H54 (cell line): ENCODE data around the gene ARL5B.
"Not testable (repeated sequence)": the region's sequence is repeated elsewhere in the genome, so short reads cannot be mapped to it uniquely, and the experiment has no call there.

Experiments
- DNase-seq: peaks from one replicate; pipeline ENCODE4 v3.0.0; 2011; ENCODE audit warnings: low spot score, mixed read lengths; ENCODE audit not compliant: insufficient read length
- FAIRE-seq: peaks from 3 replicates; lab custom pipeline; 2011; peaks lifted over from hg19 to GRCh38; lab: Jason Lieb, UNC
- POLR2A ChIP-seq: IDR thresholded peaks from 2 replicates; pipeline ENCODE4 v1.6.1; 2011; ENCODE audit warnings: low read depth, mild to moderate bottlenecking, low read length

The ARL5B gene, protein sequence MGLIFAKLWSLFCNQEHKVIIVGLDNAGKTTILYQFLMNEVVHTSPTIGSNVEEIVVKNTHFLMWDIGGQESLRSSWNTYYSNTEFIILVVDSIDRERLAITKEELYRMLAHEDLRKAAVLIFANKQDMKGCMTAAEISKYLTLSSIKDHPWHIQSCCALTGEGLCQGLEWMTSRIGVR

DNA sequence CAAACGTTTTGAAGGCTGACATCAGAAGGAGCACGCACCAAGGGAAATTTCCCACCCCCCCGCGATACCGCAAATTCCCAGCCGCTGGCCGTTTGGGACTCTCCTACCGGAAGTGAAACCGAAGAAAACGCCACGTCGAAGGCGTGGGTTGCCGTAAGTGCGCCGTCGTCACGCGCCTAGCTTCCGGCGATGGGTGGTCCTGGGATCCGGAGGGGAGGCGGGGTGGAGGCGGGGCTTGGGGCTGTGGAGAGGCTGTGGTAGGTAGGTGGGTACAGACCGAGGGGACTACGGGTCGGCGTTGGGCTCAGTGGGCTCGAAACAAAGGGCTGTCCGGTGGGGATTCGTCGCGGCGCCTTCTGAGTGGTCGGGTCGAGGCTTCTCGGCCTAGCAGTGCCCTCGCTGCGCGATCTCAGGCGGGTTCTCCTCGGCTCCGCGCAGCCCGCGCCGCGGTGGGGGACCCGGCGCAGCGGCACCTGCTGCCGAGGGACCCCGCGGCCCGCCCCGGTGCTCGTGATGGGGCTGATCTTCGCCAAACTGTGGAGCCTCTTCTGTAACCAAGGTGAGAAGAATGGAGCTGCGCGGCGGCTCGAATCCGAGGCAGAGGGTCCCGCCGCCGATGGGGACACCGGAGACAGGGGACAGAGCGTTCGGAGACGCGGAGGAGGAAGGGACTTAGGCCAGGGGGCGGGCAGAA is at the start of gene ARL5B:
Gene ARL5B (plus strand): TSS at position 307 of the 694 bp plus-strand sequence. CDS start 207 bp downstream, at position 514.
- FAIRE-seq = peak; percentile 96
- TF ChIP-seq POLR2A = peak; percentile 42; the same call in 1 of the 2 replicates
- DNase-seq = peak; percentile 70

DNA sequence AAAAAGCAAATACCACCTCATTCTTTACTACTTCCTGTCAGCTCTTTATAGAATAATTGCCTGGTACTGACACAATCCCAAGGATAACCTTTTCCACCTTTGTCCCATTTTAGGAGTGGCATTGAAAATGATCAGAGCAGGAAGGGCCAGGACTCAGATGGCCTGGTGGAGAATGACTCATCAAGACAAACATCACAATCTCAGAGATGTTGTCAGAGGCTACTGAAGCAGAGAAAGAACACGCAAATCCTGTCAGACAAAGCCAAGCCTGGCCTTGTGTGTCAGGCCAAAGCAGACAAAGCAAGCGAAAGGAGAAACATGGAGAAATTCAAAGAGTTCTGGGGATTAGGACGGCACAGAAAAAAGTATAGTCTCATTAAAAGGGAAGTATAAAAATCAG is 48.7 kb upstream of the ARL5B start:
- no peak for TF ChIP-seq POLR2A
- peak; percentile 98 for FAIRE-seq
- peak; percentile 61 for DNase-seq

DNA sequence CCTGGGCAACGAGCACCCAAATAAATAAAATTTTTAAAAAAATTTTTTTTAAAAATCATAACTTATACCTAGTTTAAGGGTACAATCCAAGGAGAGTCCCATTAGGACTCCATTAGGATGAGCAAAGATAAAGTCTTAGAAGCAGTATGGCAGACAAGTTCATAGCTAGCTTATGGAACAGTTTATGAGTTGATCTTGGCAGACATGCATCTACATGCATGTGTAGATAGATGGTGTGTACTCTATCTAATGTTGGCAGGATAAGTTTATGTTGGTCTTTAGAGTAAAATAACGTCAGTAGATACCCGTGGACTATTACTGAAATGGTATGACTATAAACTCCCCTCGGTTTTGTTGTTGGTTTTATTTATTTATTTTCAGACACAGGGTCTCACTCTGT is 48.1 kb upstream of the ARL5B start:
- FAIRE-seq = no peak
- TF ChIP-seq POLR2A = no peak
- DNase-seq = no peak

DNA sequence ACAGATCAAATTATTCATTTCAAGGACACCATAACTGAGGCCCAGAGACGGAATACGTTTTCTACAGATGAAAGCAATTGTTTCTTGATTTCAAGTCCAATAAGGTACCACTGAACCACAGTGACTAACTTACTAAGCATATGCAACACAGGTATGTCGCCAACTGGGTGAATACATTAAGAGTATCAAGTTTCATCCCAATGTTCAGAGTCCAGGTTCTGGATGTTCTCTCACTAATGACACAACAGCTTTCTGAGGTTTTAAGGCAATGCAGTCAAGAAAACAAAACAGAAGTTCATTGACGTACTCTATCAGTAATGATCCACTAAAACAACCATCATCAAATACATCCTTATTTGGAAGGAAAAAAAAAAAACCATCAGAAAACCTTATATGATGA is 43.6 kb upstream of the ARL5B start:
- no peak for FAIRE-seq
- no peak for TF ChIP-seq POLR2A
- no peak for DNase-seq

DNA sequence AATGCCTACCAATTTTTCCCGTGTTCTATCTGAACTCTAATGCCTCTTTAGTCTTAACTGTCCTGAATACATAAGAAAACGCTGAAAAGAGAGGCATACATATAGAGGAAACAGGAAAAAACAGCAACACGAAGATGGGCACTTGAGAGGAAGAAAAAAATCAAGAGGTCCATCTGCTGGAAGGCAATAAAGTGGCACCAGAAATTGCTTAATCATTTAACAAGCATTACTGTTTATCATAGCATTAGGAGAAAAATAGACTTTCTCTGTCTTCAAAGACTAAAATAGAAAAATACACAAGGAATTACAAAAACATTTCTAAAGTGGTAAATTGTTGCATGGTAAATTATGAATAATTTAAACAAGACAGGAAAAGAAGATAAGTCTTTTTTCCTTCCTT is 42.9 kb upstream of the ARL5B start:
- no peak for FAIRE-seq

DNA sequence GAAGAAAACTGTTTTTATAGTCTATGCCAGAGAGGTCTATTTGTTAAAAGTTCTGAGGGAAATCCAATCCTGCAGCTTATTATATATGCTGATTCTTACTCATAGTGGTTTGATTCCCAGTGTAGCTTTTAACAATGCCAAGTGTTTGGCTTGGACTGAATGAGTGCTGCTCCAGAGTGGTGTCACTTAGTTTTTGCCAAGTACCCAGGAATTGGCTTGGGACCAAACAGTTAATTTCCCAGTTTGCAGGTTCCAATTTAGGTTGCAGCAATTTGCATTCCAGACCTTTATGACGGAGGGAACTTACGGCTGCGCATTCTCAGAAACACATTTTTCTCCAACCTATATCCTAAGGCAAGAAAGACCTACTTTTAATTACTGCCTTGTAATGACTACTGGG is 40.2 kb upstream of the ARL5B start:
- TF ChIP-seq POLR2A = no peak
- FAIRE-seq = no peak
- no peak for DNase-seq

More for the DNA sequence above, 42.9 kb upstream of the ARL5B start:
- DNase-seq = no peak
- no peak for TF ChIP-seq POLR2A

DNA sequence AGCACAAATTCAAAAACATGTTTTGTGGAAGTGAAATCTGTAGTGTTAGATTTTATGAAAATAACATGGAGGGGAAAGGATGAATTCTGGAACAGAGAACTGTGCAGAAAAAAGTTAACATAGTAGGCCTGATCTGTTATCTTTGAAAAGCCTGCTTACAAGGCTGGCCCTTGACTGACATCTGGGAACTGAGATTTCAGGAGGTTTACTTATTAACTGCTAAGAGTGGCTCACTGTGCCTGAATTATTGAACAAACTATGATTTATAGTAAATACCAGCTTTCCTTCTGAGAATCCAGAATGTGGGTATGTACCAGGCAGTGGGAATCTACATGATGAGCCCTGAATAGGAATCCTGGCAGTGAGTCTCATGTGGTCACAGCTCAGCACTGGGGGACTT is 38.4 kb upstream of the ARL5B start:
- FAIRE-seq = no peak
- DNase-seq = no peak
- no peak for TF ChIP-seq POLR2A

DNA sequence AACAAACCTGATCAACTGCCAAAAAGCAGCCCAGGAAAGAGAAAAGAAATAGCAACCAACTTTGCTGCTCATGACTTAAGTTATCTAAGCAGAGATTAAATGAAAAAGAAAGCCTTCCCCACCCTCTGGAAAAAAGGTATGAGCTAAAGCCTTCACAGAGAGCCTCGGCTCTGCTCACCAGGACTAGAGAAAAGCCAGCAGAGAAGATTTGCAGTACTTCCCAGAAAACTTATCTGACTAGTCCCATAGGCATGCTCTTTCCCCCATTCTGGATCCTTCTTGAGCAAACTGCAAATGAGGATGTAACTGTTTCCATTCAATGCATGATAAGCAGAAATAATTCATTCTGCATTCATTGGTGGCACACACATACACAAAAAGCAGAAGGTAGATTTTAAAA is 35.6 kb upstream of the ARL5B start:
- FAIRE-seq = peak; percentile 45
- DNase-seq = not testable (repeated sequence)

DNA sequence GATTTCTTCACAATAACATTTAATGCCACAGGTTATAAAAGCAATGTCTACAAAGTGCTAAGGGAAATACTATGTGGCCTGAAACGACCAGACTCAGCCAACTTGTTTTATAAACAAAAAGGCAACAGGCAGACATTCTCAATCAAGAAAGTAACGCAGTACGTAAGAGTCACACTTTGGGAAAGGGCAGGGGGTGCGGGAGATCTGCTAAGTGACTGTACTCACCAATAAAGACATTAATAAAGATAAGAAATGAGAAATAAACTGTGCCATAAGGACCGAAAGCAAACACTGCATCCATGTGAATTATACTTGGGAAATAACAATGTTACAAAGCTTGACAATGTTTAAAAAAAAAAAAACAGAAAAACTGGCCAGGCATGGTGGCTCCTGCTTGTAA is 33.3 kb upstream of the ARL5B start:
- DNase-seq (no peak), FAIRE-seq (no peak)
- no peak for TF ChIP-seq POLR2A

DNA sequence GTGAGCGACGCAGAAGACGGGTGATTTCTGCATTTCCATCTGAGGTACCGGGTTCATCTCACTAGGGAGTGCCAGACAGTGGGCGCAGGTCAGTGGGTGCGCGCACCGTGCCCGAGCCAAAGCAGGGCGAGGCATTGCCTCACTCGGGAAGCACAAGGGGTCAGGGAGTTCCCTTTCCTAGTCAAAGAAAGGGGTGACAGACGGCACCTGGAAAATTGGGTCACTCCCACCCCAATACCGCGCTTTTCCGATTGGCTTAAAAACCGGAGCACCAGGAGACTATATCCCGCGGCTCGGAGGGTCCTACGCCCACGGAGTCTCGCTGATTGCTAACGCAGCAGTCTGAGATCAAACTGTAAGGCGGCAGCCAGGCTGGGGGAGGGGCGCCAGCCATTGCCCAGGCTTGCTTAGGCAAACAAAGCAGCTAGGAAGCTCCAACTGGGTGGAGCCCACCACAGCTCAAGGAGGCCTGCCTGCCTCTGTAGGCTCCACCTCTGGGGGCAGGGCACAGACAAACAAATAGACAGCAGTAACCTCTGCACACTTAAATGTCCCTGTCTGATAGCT is 31.7 kb upstream of the ARL5B start:
- not testable (repeated sequence) for FAIRE-seq, DNase-seq

DNA sequence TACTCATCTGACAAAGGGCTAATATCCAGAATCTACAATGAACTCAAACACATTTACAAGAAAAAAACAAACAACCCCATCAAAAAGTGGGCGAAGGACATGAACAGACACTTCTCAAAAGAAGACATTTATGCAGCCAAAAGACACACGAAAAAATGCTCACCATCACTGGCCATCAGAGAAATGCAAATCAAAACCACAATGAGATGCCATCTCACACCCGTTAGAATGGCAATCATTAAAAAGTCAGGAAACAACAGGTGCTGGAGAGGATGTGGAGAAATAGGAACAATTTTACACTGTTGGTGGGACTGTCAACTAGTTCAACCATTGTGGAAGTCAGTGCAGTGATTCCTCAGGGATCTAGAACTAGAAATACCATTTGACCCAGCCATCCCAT is 26.7 kb upstream of the ARL5B start:
- not testable (repeated sequence) for DNase-seq, FAIRE-seq

DNA sequence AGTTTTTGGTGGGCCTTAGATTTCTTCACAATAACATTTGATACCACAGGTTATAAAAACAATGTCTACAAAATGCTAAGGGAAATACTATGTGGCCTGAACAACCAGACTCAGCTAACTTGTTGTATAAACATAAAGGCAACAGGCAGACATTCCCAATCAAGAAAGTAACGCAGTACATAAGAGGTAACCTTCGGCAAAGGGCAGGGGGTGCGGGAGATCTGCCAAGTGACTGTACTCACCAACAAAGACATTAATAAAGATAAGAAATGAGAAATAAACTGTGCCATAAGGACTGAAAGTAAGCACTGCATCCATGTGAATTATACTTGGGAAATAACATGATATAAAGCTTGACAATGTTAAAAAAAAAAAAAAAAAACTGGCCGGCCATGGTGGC is 23.2 kb upstream of the ARL5B start:
- no peak for FAIRE-seq
- no peak for TF ChIP-seq POLR2A
- DNase-seq = no peak

DNA sequence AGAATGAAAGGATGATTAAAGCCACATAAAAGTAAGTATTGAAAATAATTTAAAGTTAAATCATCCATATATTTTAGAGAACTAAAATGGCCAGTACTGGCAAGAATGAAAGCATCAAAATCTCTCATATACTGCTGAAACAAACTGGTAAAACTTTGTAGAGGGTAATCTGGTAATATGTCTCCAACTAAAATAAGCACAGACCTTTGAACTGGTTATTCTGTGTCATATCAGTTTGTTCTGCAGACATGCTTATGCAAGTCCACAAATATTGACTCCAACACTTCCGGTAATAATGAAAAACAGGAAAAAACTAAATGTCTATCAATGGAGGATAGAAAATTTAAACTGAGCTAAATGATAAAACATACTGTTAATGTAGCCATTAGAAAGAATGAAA is 21.8 kb upstream of the ARL5B start:
- DNase-seq = not testable (repeated sequence)
- FAIRE-seq = peak; percentile 20

DNA sequence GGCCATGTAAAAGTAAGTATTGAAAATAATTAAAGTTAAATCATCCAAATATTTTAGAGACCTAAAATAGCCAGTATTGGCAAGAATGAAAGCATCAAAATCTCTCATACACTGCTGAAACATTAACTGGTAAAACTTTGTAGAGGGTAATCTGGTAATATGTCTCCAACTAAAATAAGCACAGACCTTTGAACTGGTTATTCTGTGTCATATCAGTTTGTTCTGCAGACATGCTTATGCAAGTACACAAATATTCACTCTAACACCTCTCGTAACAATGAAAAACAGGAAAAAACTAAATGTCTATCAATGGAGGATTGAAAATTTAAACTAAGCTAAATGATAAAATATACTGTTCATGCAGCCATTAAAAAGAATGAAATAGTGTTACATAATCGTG is 19.5 kb upstream of the ARL5B start:
- not testable (repeated sequence) for FAIRE-seq

DNA sequence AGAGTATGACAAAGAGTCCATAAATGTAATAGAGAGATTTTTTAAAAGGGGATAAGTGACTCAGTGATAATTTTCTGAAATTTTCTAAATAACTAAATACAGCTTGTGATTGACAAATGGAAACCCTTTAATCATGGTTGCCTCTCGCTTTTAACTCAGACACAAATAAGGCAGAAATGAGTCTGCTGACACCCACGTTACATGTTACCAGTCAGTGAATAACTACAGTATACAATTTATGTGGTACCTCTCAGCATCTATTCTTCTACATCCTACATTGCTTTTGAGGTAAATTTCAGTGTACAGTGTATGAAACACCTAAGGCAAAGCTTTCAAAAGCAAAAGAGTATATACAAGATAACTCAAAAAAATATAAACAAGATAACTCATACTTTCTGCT is 12.1 kb upstream of the ARL5B start:
- FAIRE-seq = no peak
- TF ChIP-seq POLR2A = no peak
- no peak for DNase-seq

More for the DNA sequence above, 19.5 kb upstream of the ARL5B start:
- not testable (repeated sequence) for DNase-seq
